IPS DF 19.7 (cell line): ENCODE measurements around the gene AIG1.

Source experiments
- DNase-seq: peaks from one replicate; pipeline ENCODE4 v3.0.0-alpha.2; 2013; ENCODE audit warnings: low read depth, low spot score

The AIG1 gene

GRCh38 chr6:143096403-143096802 lies 35.7 kb downstream of the AIG1 start:
- DNase-seq = no peak

GRCh38 chr6:143097224-143097795 lies 36.6 kb downstream of the AIG1 start:
- DNase-seq = no peak

GRCh38 chr6:143098054-143098671 lies 37.5 kb downstream of the AIG1 start:
- no peak for DNase-seq

DNA sequence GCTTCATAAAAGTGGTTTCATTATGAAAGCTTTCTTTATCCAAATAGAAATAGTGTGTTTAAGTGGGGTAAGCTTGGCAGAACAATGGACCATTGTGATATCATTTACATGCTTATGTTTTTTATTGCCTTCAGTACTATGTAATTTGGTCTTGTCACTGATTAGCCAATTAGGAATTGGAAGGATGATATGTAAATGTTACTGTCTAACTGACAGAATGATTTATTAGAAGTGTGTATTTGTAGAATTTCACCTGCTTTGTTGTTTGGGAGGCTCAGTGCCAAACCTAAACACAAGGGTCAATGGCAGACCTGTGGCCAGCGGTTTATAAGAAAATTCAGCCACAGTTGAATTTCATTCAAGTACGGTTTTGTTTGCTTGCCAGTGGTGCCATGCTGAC lies 39.0 kb downstream of the AIG1 start:
- no peak for DNase-seq

DNA sequence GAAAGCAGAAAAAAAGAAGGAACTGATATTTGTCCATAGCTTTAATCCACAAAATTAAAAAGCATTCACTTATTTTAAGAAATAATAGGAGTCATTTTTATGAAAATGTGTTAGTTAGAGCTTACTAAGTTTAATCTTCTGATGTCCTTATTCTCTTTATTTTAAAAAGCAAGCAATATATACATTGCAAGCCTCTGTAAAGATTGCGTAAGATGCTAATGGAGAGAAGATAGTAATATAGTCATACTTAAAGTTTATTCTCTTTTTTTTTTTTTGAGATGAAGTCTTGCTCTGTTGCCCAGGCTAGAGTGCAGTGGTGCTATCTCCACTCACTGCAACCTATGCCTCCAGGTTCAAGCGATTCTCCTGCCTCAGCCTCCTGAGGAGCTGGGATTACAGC lies 39.7 kb downstream of the AIG1 start:
- DNase-seq = no peak

GRCh38 chr6:143103916-143104315 lies 43.2 kb downstream of the AIG1 start:
- DNase-seq = no peak

DNA sequence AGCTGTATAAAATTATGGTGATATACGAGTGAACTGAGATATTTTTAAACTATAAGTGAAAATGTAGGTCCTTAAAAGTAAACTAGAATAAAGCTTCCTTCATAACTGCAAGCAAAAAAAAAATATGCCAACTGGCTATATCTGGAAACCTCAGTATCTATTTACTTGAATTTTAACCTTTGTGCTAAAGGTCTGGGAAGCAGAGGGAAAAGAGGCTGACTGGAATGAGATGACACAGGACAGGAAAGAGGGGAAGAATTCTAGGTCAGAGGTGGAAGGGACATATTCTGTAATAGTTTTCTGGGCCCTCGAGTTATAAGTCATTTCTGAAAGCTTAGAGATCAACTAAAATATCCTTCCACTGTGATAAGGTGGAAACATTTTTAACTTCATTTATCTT lies 46.8 kb downstream of the AIG1 start:
- DNase-seq = no peak

- DNase-seq = no peak
Observed at GRCh38 chr6:143107911-143108761, 47.4 kb downstream of the AIG1 start.

DNA sequence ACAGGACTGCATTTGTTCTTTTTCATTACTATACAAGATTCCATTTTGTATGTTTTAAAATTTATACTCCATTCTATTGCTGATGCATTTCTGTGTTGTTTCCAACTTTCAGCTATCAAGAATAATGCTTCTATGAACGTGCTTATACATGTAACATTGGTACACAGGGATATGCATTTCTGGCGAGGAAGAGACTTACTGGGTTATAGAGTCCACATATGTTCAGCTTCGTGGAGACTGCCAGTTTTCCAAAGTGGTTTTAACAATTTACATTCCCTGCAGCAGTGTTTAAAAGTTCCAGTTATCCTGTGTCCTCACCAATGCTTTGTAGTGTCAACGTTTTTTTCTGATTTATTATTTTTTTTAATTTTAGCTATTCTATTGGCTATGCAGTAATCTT lies 48.5 kb downstream of the AIG1 start:
- no peak for DNase-seq

- DNase-seq = no peak
Observed at GRCh38 chr6:143110572-143110971, 49.9 kb downstream of the AIG1 start.

GRCh38 chr6:143110996-143111395 lies 50.3 kb downstream of the AIG1 start:
- DNase-seq = no peak

GRCh38 chr6:143111443-143111842 lies 50.8 kb downstream of the AIG1 start:
- DNase-seq = no peak

DNA sequence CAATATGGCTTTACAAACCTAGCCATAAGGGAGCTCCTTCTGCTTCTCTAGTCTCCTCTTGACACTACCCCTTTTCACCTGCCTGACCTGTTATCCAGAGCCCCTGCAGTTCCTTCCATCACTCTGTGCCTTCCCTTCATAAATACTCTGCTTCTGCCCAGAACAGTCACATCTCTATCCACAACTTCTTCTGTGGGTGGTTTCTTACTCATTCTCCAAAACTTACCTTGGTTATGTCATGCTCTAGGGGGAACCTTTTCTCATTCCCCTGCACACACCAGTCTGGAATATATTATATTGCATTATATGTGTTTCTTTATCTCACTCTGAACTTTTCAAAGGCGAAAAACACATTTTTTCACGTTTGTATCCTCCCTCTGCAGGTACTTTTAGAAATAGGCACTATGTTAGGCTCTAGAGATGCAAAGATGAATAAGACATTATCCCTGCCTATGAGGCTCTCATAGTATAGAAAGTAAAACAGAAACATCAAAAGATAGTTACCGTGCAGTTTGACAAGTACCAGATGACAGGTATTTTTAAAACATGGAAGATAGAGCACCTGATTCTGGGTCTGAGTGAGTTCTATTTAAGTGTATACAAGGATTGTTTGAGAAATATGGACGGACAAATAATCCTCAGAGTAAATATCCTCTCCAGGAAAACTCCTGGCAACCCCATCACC lies 51.5 kb downstream of the AIG1 start:
- no peak for DNase-seq

DNA sequence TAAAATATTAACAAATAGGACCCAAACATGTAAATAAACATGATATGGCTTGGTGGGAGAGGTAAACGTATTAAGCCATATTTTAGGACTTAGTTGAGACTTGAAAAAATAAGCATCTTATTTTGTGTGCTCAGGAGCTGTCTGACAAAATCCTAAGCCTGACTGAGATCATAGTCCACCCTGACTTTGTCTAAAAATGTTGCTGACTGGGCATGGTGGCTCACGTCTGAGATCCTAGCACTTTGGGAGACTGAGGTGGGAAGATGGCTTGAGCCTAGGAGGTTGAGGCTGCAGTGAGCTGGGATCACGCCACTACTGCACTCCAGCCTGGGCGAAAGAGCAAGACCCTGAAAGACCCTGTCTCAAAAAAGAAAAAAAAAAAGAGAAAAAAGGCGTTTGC lies 52.1 kb downstream of the AIG1 start:
- no peak for DNase-seq

DNA sequence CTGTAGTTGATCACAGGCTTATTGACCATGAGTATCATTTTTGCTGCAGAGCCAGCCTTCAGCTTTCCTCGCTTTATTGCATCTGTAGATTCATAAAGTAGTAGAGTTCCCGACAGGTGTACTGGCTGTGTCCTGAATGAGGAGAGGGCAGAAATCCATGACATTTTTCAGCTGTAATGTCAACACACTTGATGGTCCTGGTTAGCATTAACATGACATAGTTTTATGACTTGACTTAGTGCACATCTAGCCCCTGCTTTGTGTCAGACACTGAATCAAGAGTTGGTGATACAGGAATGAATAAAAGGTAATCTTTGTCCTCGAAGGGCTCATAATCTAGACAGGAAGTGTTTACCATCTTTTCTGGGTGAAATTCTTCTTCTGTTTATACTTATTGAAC lies 55.0 kb downstream of the AIG1 start:
- no peak for DNase-seq

GRCh38 chr6:143117108-143117507 lies 56.4 kb downstream of the AIG1 start:
- DNase-seq = no peak

DNA sequence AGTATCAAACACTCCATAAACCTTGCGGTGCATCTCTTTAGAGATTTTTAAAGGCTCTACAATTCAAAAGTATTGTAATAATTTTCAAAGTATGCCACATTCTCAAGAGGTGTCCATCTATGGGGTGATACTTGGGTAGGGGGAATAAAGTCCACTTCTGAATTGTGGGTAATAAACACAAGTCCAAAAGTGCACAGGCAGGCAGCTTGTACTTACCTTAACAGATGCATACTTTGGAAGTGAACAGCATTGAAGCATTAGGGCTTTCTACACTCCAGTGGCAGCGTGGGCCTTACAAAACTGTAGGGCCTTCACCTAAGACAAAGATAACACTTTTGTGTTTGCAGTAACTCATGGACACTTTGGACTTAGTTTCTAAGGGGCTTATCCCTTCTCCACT lies 58.6 kb downstream of the AIG1 start:
- DNase-seq = no peak

GRCh38 chr6:143123081-143123480 lies 62.4 kb downstream of the AIG1 start:
- no peak for DNase-seq

GRCh38 chr6:143123941-143124340 lies 63.3 kb downstream of the AIG1 start:
- DNase-seq = no peak

DNA sequence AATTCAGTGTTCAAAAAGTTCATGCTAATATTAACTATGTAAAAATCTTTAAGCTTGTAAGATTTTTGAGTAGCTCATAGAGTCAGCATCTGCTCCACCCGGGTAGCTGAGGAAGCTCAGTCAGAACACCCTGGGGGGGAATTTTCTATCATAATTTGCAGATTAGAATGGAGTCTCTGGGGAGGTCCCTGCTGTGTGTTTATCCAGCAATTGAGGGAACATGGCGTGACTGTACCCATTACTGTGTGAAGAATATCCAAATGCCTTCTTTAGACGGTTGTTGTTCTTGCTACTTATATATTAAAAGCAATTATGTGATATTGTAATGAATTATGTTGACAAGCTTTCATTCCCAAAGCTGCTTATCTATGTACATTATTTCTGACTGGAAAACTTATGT lies 64.8 kb downstream of the AIG1 start:
- no peak for DNase-seq

DNA sequence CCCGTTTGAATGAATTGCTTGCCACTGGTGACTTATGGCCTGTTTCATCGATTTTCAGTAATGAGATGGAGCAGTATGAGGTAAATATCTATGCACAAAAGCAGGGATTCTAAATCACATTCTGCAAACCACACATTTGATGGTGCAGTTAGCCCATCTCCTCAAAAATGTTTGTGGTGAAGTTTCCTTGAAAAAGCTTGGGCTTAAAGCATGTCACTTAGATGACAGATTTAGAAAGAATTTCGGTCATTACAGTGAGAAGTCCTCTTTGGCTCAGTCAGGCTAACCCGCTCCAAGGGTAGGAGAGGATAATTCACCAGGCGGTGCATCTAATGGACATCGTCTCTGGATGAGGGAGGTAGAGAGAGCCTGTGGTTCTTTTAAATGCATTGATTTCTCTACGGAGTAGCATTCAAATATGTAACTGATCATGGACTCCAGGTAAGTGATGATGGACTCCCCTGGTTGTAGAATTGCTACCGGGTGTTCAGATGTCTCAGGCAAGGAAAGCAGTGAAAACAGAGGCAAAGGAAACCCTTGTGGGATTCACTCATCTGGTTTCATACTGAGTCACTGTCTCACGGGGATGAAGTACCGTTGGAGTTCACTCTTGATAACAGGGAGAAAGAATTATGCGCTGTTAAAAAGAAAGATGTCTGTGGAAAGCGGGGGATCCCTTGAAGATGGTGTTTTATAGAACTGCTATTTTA lies 65.3 kb downstream of the AIG1 start:
- DNase-seq = no peak

GRCh38 chr6:143126574-143126941 lies 65.9 kb downstream of the AIG1 start:
- DNase-seq = no peak
